Bronchial epithelial cell (primary cell): Measurements from ENCODE around the gene C9. TPM values are rescaled to one million over a fixed set of nuclear protein-coding genes. Genes with fewer than 3 reads are reported as not detected.

Source experiments
- DNase-seq: peaks from one replicate; pipeline ENCODE4 v3.0.0-alpha.2; 2010; ENCODE audit warnings: low read depth
- FAIRE-seq: peaks from 2 replicates; lab custom pipeline; 2011; peaks lifted over from hg19 to GRCh38; lab: Jason Lieb, UNC
- H3K27me3 ChIP-seq: 2 replicates; pipeline ENCODE4 v1.5.1; 2011; ENCODE audit warnings: low read length; ENCODE audit not compliant: control insufficient read depth, insufficient read depth
- H3K36me3 ChIP-seq: 2 replicates; pipeline ENCODE4 v1.5.1; 2011; ENCODE audit warnings: low read length; ENCODE audit not compliant: control insufficient read depth, insufficient read depth
- H3K4me3 ChIP-seq: 2 replicates; pipeline ENCODE4 v1.5.1; 2011; ENCODE audit warnings: mild to moderate bottlenecking, low read depth, low read length, control low read depth
- CTCF ChIP-seq: IDR thresholded peaks from 2 replicates; pipeline ENCODE4 v1.5.1; 2011; ENCODE audit warnings: mild to moderate bottlenecking, moderate library complexity, low read length, control low read depth, inconsistent platforms; ENCODE audit not compliant: insufficient read depth, severe bottlenecking
- total RNA-seq: library from RNA; depleted of rRNA; stranded (reverse); fragments of >200 nt; gene quantifications from 2 replicates; pipeline ENCODE4 v1.2.1, GENCODE V29; 2014

C9 gene
- total RNA-seq, 1 donor from 2014 or later, result not detected

GRCh38 chr5:39315995-39316394, 48.3 kb downstream of the C9 start:
- FAIRE-seq (no peak), DNase-seq (no peak)
- Histone ChIP-seq H3K36me3 (no peaks in the 10 kb centered on the region), H3K4me3 (no peak overlapping the region), H3K27me3 (no peaks in the 10 kb centered on the region)
- no peak for TF ChIP-seq CTCF

- Histone ChIP-seq H3K4me3 (no peak overlapping the region), H3K36me3 (no peaks in the 10 kb centered on the region), H3K27me3 (no peaks in the 10 kb centered on the region)
- no peak for TF ChIP-seq CTCF
- FAIRE-seq, result no peak
- peak; percentile 2 for DNase-seq
These were observed 49.7 kb downstream of the C9 start for GRCh38 chr5:39314591-39314990.

- no peak for TF ChIP-seq CTCF
- Histone ChIP-seq H3K27me3 (no peaks in the 10 kb centered on the region), H3K36me3 (no peaks in the 10 kb centered on the region), H3K4me3 (no peak overlapping the region)
- FAIRE-seq, result no peak
- no peak for DNase-seq
These were observed 54.8 kb downstream of the C9 start for GRCh38 chr5:39309534-39309933.

GRCh38 chr5:39302472-39302871, 61.8 kb downstream of the C9 start:
- no peak for TF ChIP-seq CTCF
- Histone ChIP-seq H3K27me3 (no peaks in the 10 kb centered on the region), H3K4me3 (no peak overlapping the region), H3K36me3 (no peaks in the 10 kb centered on the region)
- no peak for DNase-seq
- FAIRE-seq, result no peak

- FAIRE-seq (no peak), DNase-seq (no peak)
- no peaks in the 10 kb centered on the region for H3K36me3 ChIP-seq
- H3K27me3 ChIP-seq, result no peaks in the 10 kb centered on the region
- H3K4me3 ChIP-seq, result no peak overlapping the region
- TF ChIP-seq CTCF, result no peak
These were observed 62.9 kb downstream of the C9 start for GRCh38 chr5:39301406-39301805.

- Histone ChIP-seq H3K36me3 (no peaks in the 10 kb centered on the region), H3K27me3 (no peaks in the 10 kb centered on the region), H3K4me3 (no peak overlapping the region)
- FAIRE-seq (no peak), DNase-seq (no peak)
- no peak for TF ChIP-seq CTCF
These were observed 64.3 kb downstream of the C9 start for GRCh38 chr5:39299962-39300361.
